HepG2 (cell line): ENCODE measurements around the gene DNPEP. TPM values are rescaled to one million over a fixed set of nuclear protein-coding genes. Genes with fewer than 3 reads are reported as not detected.
A peak's percentile ranks its signal among the peaks of the same experiment; 100 is the strongest.

Experiments used
- ATM ChIP-seq: fragments of 450-650 bp; IDR thresholded peaks from 2 replicates; pipeline ENCODE4 v1.7.1; 2017; ENCODE audit warnings: mild to moderate bottlenecking, borderline replicate concordance
- HDAC1 ChIP-seq: sonication (generic); formaldehyde crosslinking; IDR thresholded peaks from 2 replicates; pipeline ENCODE4 v1.5.1; 2020; ENCODE audit warnings: mild to moderate bottlenecking, missing genetic modification reagents
- HOXD1 ChIP-seq: sonication (generic); formaldehyde crosslinking; IDR thresholded peaks from 2 replicates; pipeline ENCODE4 v1.5.0; 2020; ENCODE audit warnings: missing genetic modification reagents
- IRF2 ChIP-seq: IDR thresholded peaks from 2 replicates; pipeline ENCODE4 v1.6.1; 2018; ENCODE audit warnings: missing genetic modification reagents, missing compliant biosample characterization
- MED13 ChIP-seq: sonication (generic); formaldehyde crosslinking; IDR thresholded peaks from 2 replicates; pipeline ENCODE4 v1.5.0; 2020; ENCODE audit warnings: missing genetic modification reagents
- MYNN ChIP-seq: sonication (generic); formaldehyde crosslinking; IDR thresholded peaks from 2 replicates; pipeline ENCODE4 v1.4.0; 2020; ENCODE audit warnings: mild to moderate bottlenecking, low read depth, missing genetic modification reagents
- NCOR1 ChIP-seq: fragments of 200-600 bp; sonication (generic); IDR thresholded peaks from 2 replicates; pipeline ENCODE4 v1.7.0; 2017; ENCODE audit warnings: antibody characterized with exemption, low read length, borderline replicate concordance
- SOX6 ChIP-seq, 2 experiments: fragments of 450-650 bp in 1 of 2; sonication (generic) in 1 of 2; formaldehyde crosslinking in 1 of 2; IDR thresholded peaks; 2 replicates each; pipeline versions ENCODE4 v1.4.0 to v1.6.1; 2017 to 2020; ENCODE audit warnings: antibody characterized with exemption in 1 of 2, mild to moderate bottlenecking in 1 of 2, missing genetic modification reagents in 1 of 2
- U2AF2 ChIP-seq: fragments of 200-400 bp; formaldehyde crosslinking; IDR thresholded peaks from 2 replicates; pipeline ENCODE4 v1.6.1; 2017; ENCODE audit warnings: low read depth, mild to moderate bottlenecking, low read length
- ZFP36L1 ChIP-seq: sonication (generic); formaldehyde crosslinking; IDR thresholded peaks from 2 replicates; pipeline ENCODE4 v1.8.0; 2022; ENCODE audit warnings: mild to moderate bottlenecking, missing genetic modification reagents, moderate library complexity
- ZNF12 ChIP-seq: sonication (generic); formaldehyde crosslinking; IDR thresholded peaks from 2 replicates; pipeline ENCODE4 v1.5.0; 2020; ENCODE audit warnings: missing genetic modification reagents
- ZNF124 ChIP-seq: sonication (generic); formaldehyde crosslinking; IDR thresholded peaks from 2 replicates; pipeline ENCODE4 v1.4.0; 2020; ENCODE audit warnings: missing genetic modification reagents
- ZNF136 ChIP-seq: sonication (generic); formaldehyde crosslinking; IDR thresholded peaks from 2 replicates; pipeline ENCODE4 v1.8.1; 2022; ENCODE audit warnings: low read depth, mild to moderate bottlenecking, moderate library complexity, missing genetic modification reagents
- ZNF263 ChIP-seq: sonication (generic); formaldehyde crosslinking; IDR thresholded peaks from 2 replicates; pipeline ENCODE4 v1.4.0; 2020; ENCODE audit warnings: missing genetic modification reagents
- ZNF264 ChIP-seq: sonication (generic); formaldehyde crosslinking; IDR thresholded peaks from 2 replicates; pipeline ENCODE4 v1.4.0; 2020; ENCODE audit warnings: missing genetic modification reagents
- ZNF317 ChIP-seq: sonication (generic); formaldehyde crosslinking; IDR thresholded peaks from 2 replicates; pipeline ENCODE4 v1.5.0; 2020; ENCODE audit warnings: mild to moderate bottlenecking, missing genetic modification reagents
- ZNF790 ChIP-seq: sonication (generic); formaldehyde crosslinking; IDR thresholded peaks from 2 replicates; pipeline ENCODE4 v1.8.0; 2022; ENCODE audit warnings: missing genetic modification reagents, mild to moderate bottlenecking, borderline replicate concordance
- ZSCAN25 ChIP-seq: sonication (generic); formaldehyde crosslinking; IDR thresholded peaks from 2 replicates; pipeline ENCODE4 v1.8.0; 2022; ENCODE audit warnings: mild to moderate bottlenecking, missing genetic modification reagents
- polyA plus RNA-seq, 8 experiments: library from polyadenylated mRNA; depleted of rRNA in 3 of 8; stranded (reverse) in 7 of 8; unstranded in 1 of 8; fragments of >200 nt; fragmentation: Illumina TruSeq in 4 of 8; extraction: Trizol in 4 of 8; gene quantifications; 2 replicates each; pipeline versions ENCODE4 v1.2.1 to v1.2.3, GENCODE V29; 2011 to 2016; ENCODE audit warnings: low read depth in 4 of 8, missing spikeins in 1 of 8, mixed read lengths in 1 of 8; ENCODE audit not compliant: insufficient read depth in 1 of 8
- total RNA-seq, 5 experiments: library from RNA; depleted of rRNA; stranded (reverse); fragments of >200 nt; fragmentation: Illumina TruSeq; extraction: Trizol; gene quantifications; 2 replicates each; pipeline ENCODE4 v1.2.3, GENCODE V29; 2016; ENCODE audit warnings: low read depth in 1 of 5
- TF ChIP-seq, protein P1 (sequence below): sonication (generic); formaldehyde crosslinking; IDR thresholded peaks from 2 replicates; pipeline ENCODE4 v1.4.0; 2020; ENCODE audit warnings: missing genetic modification reagents
- TF ChIP-seq, protein P2 (sequence below): sonication (generic); formaldehyde crosslinking; IDR thresholded peaks from 2 replicates; pipeline ENCODE4 v1.5.0; 2020; ENCODE audit warnings: mild to moderate bottlenecking, missing genetic modification reagents, borderline replicate concordance
- TF ChIP-seq, protein P3 (sequence below): sonication (generic); formaldehyde crosslinking; IDR thresholded peaks from 2 replicates; pipeline ENCODE4 v1.5.0; 2020; ENCODE audit warnings: mild to moderate bottlenecking, missing genetic modification reagents
- TF ChIP-seq, protein P4 (sequence below): sonication (generic); formaldehyde crosslinking; IDR thresholded peaks from 2 replicates; pipeline ENCODE4 v1.5.1; 2020; ENCODE audit warnings: mild to moderate bottlenecking, moderate library complexity, missing genetic modification reagents

The DNPEP gene
- total and polyA plus RNA-seq, 2 of the 13 experiments (the other 11 are each of a cell fraction or from before 2014, with no cell fraction given), result 104 to 109 TPM

DNA sequence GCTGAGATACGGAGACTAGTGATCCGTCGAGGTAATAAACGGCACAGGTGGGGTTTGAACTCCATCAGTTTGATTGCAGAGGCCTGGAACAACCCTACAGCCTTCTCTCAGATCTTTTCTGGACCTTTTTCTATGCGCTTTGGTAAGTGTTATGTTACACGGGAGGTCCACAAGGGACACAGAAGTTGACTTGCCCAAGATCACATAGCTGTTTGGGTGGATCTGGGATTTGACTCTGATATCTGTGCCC lies 1.1 kb upstream of the DNPEP start (continued):
- TF ChIP-seq, protein P1, sequence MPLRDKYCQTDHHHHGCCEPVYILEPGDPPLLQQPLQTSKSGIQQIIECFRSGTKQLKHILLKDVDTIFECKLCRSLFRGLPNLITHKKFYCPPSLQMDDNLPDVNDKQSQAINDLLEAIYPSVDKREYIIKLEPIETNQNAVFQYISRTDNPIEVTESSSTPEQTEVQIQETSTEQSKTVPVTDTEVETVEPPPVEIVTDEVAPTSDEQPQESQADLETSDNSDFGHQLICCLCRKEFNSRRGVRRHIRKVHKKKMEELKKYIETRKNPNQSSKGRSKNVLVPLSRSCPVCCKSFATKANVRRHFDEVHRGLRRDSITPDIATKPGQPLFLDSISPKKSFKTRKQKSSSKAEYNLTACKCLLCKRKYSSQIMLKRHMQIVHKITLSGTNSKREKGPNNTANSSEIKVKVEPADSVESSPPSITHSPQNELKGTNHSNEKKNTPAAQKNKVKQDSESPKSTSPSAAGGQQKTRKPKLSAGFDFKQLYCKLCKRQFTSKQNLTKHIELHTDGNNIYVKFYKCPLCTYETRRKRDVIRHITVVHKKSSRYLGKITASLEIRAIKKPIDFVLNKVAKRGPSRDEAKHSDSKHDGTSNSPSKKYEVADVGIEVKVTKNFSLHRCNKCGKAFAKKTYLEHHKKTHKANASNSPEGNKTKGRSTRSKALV (CRISPR knock-in tag), result peak; percentile 19; the same call in 1 of the 2 replicates
- TF ChIP-seq NCOR1, result 0 out of 2 replicates have a peak, but pooled peaks have one; percentile 54
- TF ChIP-seq HDAC1 (CRISPR knock-in tag), result peak; percentile 19; the same call in 1 of the 2 replicates
- 0 out of 2 replicates have a peak, but pooled peaks have one; percentile 24 for TF ChIP-seq ZNF136
- 0 out of 2 replicates have a peak, but pooled peaks have one; percentile 8 for TF ChIP-seq ZNF264
- TF ChIP-seq ZNF124 (CRISPR knock-in tag), result 0 out of 2 replicates have a peak, but pooled peaks have one; percentile 43
- TF ChIP-seq ZNF790, result no peak
- no peak for TF ChIP-seq U2AF2
- TF ChIP-seq ZNF12 (CRISPR knock-in tag), result no peak
- no peak for TF ChIP-seq MED13
- TF ChIP-seq, protein P2, sequence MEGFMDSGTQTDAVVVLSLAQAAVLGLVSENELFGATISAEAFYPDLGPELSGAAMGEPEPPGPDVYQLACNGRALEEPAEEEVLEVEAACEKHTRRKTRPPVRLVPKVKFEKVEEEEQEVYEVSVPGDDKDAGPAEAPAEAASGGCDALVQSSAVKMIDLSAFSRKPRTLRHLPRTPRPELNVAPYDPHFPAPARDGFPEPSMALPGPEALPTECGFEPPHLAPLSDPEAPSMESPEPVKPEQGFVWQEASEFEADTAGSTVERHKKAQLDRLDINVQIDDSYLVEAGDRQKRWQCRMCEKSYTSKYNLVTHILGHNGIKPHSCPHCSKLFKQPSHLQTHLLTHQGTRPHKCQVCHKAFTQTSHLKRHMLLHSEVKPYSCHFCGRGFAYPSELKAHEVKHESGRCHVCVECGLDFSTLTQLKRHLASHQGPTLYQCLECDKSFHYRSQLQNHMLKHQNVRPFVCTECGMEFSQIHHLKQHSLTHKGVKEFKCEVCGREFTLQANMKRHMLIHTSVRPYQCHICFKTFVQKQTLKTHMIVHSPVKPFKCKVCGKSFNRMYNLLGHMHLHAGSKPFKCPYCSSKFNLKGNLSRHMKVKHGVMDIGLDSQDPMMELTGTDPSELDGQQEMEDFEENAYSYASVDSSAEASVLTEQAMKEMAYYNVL (CRISPR knock-in tag), result peak; percentile 29; the same call in 1 of the 2 replicates
- TF ChIP-seq ZNF263 (CRISPR knock-in tag), result no peak
- TF ChIP-seq MYNN (CRISPR knock-in tag), result no peak
- TF ChIP-seq ZFP36L1 (CRISPR knock-in tag), result peak; percentile 22; the same call in 1 of the 2 replicates
- TF ChIP-seq IRF2 (CRISPR knock-in tag), result 0 out of 2 replicates have a peak, but pooled peaks have one; percentile 14
- TF ChIP-seq ZSCAN25, result 0 out of 2 replicates have a peak, but pooled peaks have one; percentile 22
- TF ChIP-seq, protein P3, sequence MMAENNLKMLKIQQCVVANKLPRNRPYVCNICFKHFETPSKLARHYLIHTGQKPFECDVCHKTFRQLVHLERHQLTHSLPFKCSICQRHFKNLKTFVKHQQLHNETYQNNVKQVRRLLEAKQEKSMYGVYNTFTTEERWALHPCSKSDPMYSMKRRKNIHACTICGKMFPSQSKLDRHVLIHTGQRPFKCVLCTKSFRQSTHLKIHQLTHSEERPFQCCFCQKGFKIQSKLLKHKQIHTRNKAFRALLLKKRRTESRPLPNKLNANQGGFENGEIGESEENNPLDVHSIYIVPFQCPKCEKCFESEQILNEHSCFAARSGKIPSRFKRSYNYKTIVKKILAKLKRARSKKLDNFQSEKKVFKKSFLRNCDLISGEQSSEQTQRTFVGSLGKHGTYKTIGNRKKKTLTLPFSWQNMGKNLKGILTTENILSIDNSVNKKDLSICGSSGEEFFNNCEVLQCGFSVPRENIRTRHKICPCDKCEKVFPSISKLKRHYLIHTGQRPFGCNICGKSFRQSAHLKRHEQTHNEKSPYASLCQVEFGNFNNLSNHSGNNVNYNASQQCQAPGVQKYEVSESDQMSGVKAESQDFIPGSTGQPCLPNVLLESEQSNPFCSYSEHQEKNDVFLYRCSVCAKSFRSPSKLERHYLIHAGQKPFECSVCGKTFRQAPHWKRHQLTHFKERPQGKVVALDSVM, result 0 out of 2 replicates have a peak, but pooled peaks have one; percentile 5
- TF ChIP-seq, protein P4, sequence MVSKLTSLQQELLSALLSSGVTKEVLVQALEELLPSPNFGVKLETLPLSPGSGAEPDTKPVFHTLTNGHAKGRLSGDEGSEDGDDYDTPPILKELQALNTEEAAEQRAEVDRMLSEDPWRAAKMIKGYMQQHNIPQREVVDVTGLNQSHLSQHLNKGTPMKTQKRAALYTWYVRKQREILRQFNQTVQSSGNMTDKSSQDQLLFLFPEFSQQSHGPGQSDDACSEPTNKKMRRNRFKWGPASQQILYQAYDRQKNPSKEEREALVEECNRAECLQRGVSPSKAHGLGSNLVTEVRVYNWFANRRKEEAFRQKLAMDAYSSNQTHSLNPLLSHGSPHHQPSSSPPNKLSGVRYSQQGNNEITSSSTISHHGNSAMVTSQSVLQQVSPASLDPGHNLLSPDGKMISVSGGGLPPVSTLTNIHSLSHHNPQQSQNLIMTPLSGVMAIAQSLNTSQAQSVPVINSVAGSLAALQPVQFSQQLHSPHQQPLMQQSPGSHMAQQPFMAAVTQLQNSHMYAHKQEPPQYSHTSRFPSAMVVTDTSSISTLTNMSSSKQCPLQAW (CRISPR knock-in tag), result peak; percentile 69; the same call in 1 of the 2 replicates
- TF ChIP-seq ATM, result no peak
- TF ChIP-seq ZNF317, result peak; percentile 41; the same call in 1 of the 2 replicates
- 0 out of 2 replicates have a peak, but pooled peaks have one; percentile 3 for TF ChIP-seq HOXD1 (CRISPR knock-in tag)
- TF ChIP-seq SOX6 (IDR thresholded peaks at IDR 0.05), result no peak
- TF ChIP-seq SOX6 (CRISPR knock-in tag; IDR thresholded peaks at IDR 0.05), result peak; percentile 34; the same call in 1 of the 2 replicates
